Ascending aorta (tissue), 2 donors: ENCODE data around the gene GRM7. TPM values are rescaled to one million over a fixed set of nuclear protein-coding genes. Genes with fewer than 3 reads are reported as not detected.

Experiments
- DNase-seq, 2 donors: peaks; one replicate each; pipeline ENCODE4 v3.0.0-alpha.2; 2019; ENCODE audit warnings: low spot score in 2 of 2
- H3K27ac ChIP-seq, 2 donors: fragments of 200-600 bp; sonication (generic); one replicate each; pipeline ENCODE4 v1.5.1; 2016 to 2017; ENCODE audit warnings: mild to moderate bottlenecking in 1 of 2
- H3K27me3 ChIP-seq: fragments of 200-600 bp; sonication (generic); one replicate; pipeline ENCODE4 v1.5.1; 2017
- H3K36me3 ChIP-seq, 2 donors: fragments of 200-600 bp; sonication (generic); one replicate each; pipeline ENCODE4 v1.5.1; 2016
- H3K4me1 ChIP-seq, 2 donors: fragments of 200-600 bp; sonication (generic); one replicate each; pipeline ENCODE4 v1.5.1; 2016 to 2017; ENCODE audit warnings: mild to moderate bottlenecking in 1 of 2
- H3K4me3 ChIP-seq, 2 donors: fragments of 200-600 bp; sonication (generic); one replicate each; pipeline ENCODE4 v1.5.1; 2016 to 2017; ENCODE audit warnings: mild to moderate bottlenecking in 1 of 2
- H3K9me3 ChIP-seq, 2 donors: fragments of 200-600 bp; sonication (generic); one replicate each; pipeline ENCODE4 v1.5.1; 2016
- CTCF ChIP-seq, 3 experiments: fragments of 200-600 bp in 2 of 3; fragments of 450-650 bp in 1 of 3; sonication (generic) in 2 of 3; IDR thresholded peaks; one replicate each; pipeline ENCODE4 v1.5.1; 2016 to 2019; ENCODE audit warnings: antibody characterized with exemption in 3 of 3, mild to moderate bottlenecking in 1 of 3, moderate library complexity in 1 of 3
- intact Hi-C: fragments of 100-400 bp; cut with DNase I; formaldehyde crosslinking; loops from one replicate; pipeline ENCODE4 v1.15.1; 2023
- total RNA-seq: library from RNA; depleted of rRNA; stranded (reverse); fragments of >200 nt; gene quantifications from one replicate; pipeline ENCODE4 v1.1.0, GENCODE V29; 2016

Gene GRM7
- total RNA-seq, 1 donor from 2014 or later, result 4.8 TPM

GRCh38 chr3:7728566-7729519 lies 867.9 kb downstream of the GRM7 start:
- Histone ChIP-seq H3K27me3 (no peaks in the 10 kb centered on the region), H3K4me3 (no peak overlapping the region), H3K4me1 (no peaks in the 10 kb centered on the region), H3K27ac (no peak overlapping the region), H3K36me3 (no peaks in the 10 kb centered on the region), H3K9me3 (no peaks in the 10 kb centered on the region)
- no peak for TF ChIP-seq CTCF (IDR thresholded peaks at IDR 0.05)
- DNase-seq, result no peak
- intact Hi-C loops, result no loop called here

- DNase-seq, result no peak
- TF ChIP-seq CTCF (IDR thresholded peaks at IDR 0.05), result no peak
- intact Hi-C loops, result no loop called here
Measured at GRCh38 chr3:7733933-7734332, 873.0 kb downstream of the GRM7 start.

GRCh38 chr3:7734456-7734855 lies 873.5 kb downstream of the GRM7 start:
- no peak for TF ChIP-seq CTCF (IDR thresholded peaks at IDR 0.05)
- H3K36me3 ChIP-seq, result no peaks in the 10 kb centered on the region
- intact Hi-C loops, result no loop called here
- H3K4me1 ChIP-seq, result no peaks in the 10 kb centered on the region
- no peaks in the 10 kb centered on the region for H3K27me3 ChIP-seq
- no peak for DNase-seq
- H3K9me3 ChIP-seq, result no peaks in the 10 kb centered on the region
- no peak overlapping the region for H3K4me3 ChIP-seq
- H3K27ac ChIP-seq, result no peak overlapping the region

More at GRCh38 chr3:7733933-7734332, 873.0 kb downstream of the GRM7 start:
- H3K4me1 ChIP-seq, result no peaks in the 10 kb centered on the region
- H3K36me3 ChIP-seq, result no peaks in the 10 kb centered on the region
- H3K4me3 ChIP-seq, result no peak overlapping the region
- no peak overlapping the region for H3K27ac ChIP-seq
- no peaks in the 10 kb centered on the region for H3K27me3 ChIP-seq
- H3K9me3 ChIP-seq, result no peaks in the 10 kb centered on the region

- no peaks in the 10 kb centered on the region for H3K27me3 ChIP-seq
- no peak for DNase-seq
Measured at GRCh38 chr3:7737263-7737662, 876.3 kb downstream of the GRM7 start.

GRCh38 chr3:7739754-7740153 lies 878.8 kb downstream of the GRM7 start:
- intact Hi-C loops, result no loop called here
- H3K36me3 ChIP-seq, result no peaks in the 10 kb centered on the region

More at GRCh38 chr3:7737263-7737662, 876.3 kb downstream of the GRM7 start:
- intact Hi-C loops, result no loop called here
- no peak overlapping the region for H3K4me3 ChIP-seq
- H3K4me1 ChIP-seq, result no peaks in the 10 kb centered on the region
- no peaks in the 10 kb centered on the region for H3K36me3 ChIP-seq
- no peak for TF ChIP-seq CTCF (IDR thresholded peaks at IDR 0.05)
- H3K9me3 ChIP-seq, result no peaks in the 10 kb centered on the region
- H3K27ac ChIP-seq, result no peak overlapping the region

More at GRCh38 chr3:7739754-7740153, 878.8 kb downstream of the GRM7 start:
- H3K27ac ChIP-seq, result no peak overlapping the region
- H3K4me1 ChIP-seq, result no peaks in the 10 kb centered on the region
- H3K9me3 ChIP-seq, result no peaks in the 10 kb centered on the region
- no peak for DNase-seq
- H3K4me3 ChIP-seq, result no peak overlapping the region
- no peaks in the 10 kb centered on the region for H3K27me3 ChIP-seq
- no peak for TF ChIP-seq CTCF (IDR thresholded peaks at IDR 0.05)
